ENCODE results near the gene KIAA1755.

The KIAA1755 gene

GRCh38 chr20:38208088-38208487 is 52.4 kb downstream of the KIAA1755 start:
- Histone ChIP-seq H3K27me3 (ENCODE audit: control insufficient read depth, low read length) (peaks cover 9% of the 10 kb centered on the region; the same call in 1 of the 2 replicates), H3K79me2 (ENCODE audit: control insufficient read depth, low read length) (no peaks in the 10 kb centered on the region), H3K36me3 (ENCODE audit: control insufficient read depth, low read length) (no peaks in the 10 kb centered on the region), H3K4me1 (ENCODE audit: control insufficient read depth, low read length) (no peaks in the 10 kb centered on the region), H4K20me1 (ENCODE audit: control insufficient read depth, insufficient read depth, low read depth, low read length) (no peaks in the 10 kb centered on the region), H3K4me3 (ENCODE audit: low read length) (no peak overlapping the region), H3K9me2 (replicated peaks; ENCODE audit: control insufficient read depth, low read length) (no peaks in the 10 kb centered on the region), H3F3A (ENCODE audit: control insufficient read depth, insufficient read depth) (no peaks in the 10 kb centered on the region), H3K9me3 (ENCODE audit: control insufficient read depth, insufficient read depth, low read length) (no peaks in the 10 kb centered on the region), H3K4me2 (ENCODE audit: low read length) (no peak overlapping the region), H3K27ac (ENCODE audit: low read depth, low read length) (no peak overlapping the region)
- no peak for TF ChIP-seq EZH2phosphoT487 (IDR thresholded peaks at IDR 0.05; ENCODE audit: borderline replicate concordance, low read length)
- TF ChIP-seq, protein P1, sequence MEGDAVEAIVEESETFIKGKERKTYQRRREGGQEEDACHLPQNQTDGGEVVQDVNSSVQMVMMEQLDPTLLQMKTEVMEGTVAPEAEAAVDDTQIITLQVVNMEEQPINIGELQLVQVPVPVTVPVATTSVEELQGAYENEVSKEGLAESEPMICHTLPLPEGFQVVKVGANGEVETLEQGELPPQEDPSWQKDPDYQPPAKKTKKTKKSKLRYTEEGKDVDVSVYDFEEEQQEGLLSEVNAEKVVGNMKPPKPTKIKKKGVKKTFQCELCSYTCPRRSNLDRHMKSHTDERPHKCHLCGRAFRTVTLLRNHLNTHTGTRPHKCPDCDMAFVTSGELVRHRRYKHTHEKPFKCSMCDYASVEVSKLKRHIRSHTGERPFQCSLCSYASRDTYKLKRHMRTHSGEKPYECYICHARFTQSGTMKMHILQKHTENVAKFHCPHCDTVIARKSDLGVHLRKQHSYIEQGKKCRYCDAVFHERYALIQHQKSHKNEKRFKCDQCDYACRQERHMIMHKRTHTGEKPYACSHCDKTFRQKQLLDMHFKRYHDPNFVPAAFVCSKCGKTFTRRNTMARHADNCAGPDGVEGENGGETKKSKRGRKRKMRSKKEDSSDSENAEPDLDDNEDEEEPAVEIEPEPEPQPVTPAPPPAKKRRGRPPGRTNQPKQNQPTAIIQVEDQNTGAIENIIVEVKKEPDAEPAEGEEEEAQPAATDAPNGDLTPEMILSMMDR (IDR thresholded peaks at IDR 0.05; ENCODE audit: low read depth, low read length, poor library complexity, severe bottlenecking): no peak

- no peak overlapping the region for H3K4me3 ChIP-seq (ENCODE audit: low read length)
- peaks cover 9% of the 10 kb centered on the region; the same call in 1 of the 2 replicates for H3K27me3 ChIP-seq (ENCODE audit: control insufficient read depth, low read length)
Observed at GRCh38 chr20:38207621-38208020, 52.9 kb downstream of the KIAA1755 start.

DNA sequence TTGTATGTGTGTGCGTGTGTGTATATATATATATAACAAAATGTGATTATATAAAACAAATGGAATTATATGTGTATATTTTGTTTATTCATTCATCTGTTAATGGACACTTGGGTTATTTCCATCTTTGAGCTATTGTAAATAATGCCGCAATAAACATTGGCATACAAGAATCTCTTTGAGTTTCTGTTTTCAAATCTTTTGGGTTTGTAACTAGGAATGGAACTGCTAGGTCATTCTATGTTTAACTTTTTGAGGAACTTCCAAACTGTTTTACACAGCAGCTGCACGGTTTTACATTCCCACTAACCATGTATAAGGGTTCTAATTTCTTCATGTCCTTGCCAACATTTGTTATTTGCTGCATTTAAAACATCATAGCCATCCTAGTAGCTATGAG is 55.5 kb downstream of the KIAA1755 start:
- H3K79me2 ChIP-seq (ENCODE audit: control insufficient read depth, low read length): no peaks in the 10 kb centered on the region
- H3K27me3 ChIP-seq (ENCODE audit: control insufficient read depth, low read length): peaks cover 9% of the 10 kb centered on the region; the same call in 1 of the 2 replicates
- no peaks in the 10 kb centered on the region for H4K20me1 ChIP-seq (ENCODE audit: control insufficient read depth, insufficient read depth, low read depth, low read length)
- H3F3A ChIP-seq (ENCODE audit: control insufficient read depth, insufficient read depth): no peaks in the 10 kb centered on the region
- H3K9me2 ChIP-seq (replicated peaks; ENCODE audit: control insufficient read depth, low read length): no peaks in the 10 kb centered on the region
- TF ChIP-seq, protein P1 (IDR thresholded peaks at IDR 0.05; ENCODE audit: low read depth, low read length, poor library complexity, severe bottlenecking): no peak
- no peak for TF ChIP-seq EZH2phosphoT487 (IDR thresholded peaks at IDR 0.05; ENCODE audit: borderline replicate concordance, low read length)
- H3K9me3 ChIP-seq (ENCODE audit: control insufficient read depth, insufficient read depth, low read length): no peaks in the 10 kb centered on the region
- no peaks in the 10 kb centered on the region for H3K36me3 ChIP-seq (ENCODE audit: control insufficient read depth, low read length)
- H3K4me3 ChIP-seq (ENCODE audit: low read length): no peak overlapping the region
- no peak overlapping the region for H3K4me2 ChIP-seq (ENCODE audit: low read length)
- H3K4me1 ChIP-seq (ENCODE audit: control insufficient read depth, low read length): no peaks in the 10 kb centered on the region
- no peak overlapping the region for H3K27ac ChIP-seq (ENCODE audit: low read depth, low read length)

More at GRCh38 chr20:38207621-38208020, 52.9 kb downstream of the KIAA1755 start:
- Histone ChIP-seq H4K20me1 (ENCODE audit: control insufficient read depth, insufficient read depth, low read depth, low read length) (no peaks in the 10 kb centered on the region), H3K4me2 (ENCODE audit: low read length) (no peak overlapping the region), H3F3A (ENCODE audit: control insufficient read depth, insufficient read depth) (no peaks in the 10 kb centered on the region), H3K4me1 (ENCODE audit: control insufficient read depth, low read length) (no peaks in the 10 kb centered on the region), H3K9me2 (replicated peaks; ENCODE audit: control insufficient read depth, low read length) (no peaks in the 10 kb centered on the region), H3K79me2 (ENCODE audit: control insufficient read depth, low read length) (no peaks in the 10 kb centered on the region), H3K36me3 (ENCODE audit: control insufficient read depth, low read length) (no peaks in the 10 kb centered on the region), H3K27ac (ENCODE audit: low read depth, low read length) (no peak overlapping the region), H3K9me3 (ENCODE audit: control insufficient read depth, insufficient read depth, low read length) (no peaks in the 10 kb centered on the region)
- TF ChIP-seq, protein P1 (IDR thresholded peaks at IDR 0.05; ENCODE audit: low read depth, low read length, poor library complexity, severe bottlenecking): no peak
- no peak for TF ChIP-seq EZH2phosphoT487 (IDR thresholded peaks at IDR 0.05; ENCODE audit: borderline replicate concordance, low read length)

All from DOHH2 (cell line).